Measurements from ENCODE around the gene VWA3B.

Gene VWA3B

DNA sequence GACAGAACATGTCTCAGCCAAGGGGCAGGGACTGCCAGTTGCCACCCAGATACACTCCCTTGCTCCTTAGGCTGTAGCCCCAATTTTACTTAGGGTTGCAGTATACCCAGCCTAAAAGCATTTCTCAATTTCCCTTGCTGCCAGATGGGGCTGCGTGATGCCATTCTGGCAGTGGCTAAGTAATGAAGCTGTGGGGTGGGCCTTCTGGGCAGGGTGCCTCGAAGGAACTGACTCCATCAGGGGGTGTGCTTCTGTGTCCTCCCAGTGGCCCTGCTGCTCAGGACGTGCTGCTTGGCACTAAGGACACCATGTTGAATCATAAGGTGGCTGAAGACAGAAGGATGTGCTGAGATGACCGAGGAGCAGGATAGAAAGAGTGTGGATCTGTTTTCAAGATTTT lies 74.2 kb downstream of the VWA3B start:
- Mint-ChIP-seq H3K36me3 (ENCODE audit: low read depth) (no peaks in the 10 kb centered on the region), H3K4me1 (ENCODE audit: low read depth) (no peaks in the 10 kb centered on the region), H3K9me3 (no peaks in the 10 kb centered on the region), H3K27me3 (ENCODE audit: low read depth) (peaks cover 11% of the 10 kb centered on the region), H3K27ac (no peak overlapping the region), H3K4me3 (no peak overlapping the region)

DNA sequence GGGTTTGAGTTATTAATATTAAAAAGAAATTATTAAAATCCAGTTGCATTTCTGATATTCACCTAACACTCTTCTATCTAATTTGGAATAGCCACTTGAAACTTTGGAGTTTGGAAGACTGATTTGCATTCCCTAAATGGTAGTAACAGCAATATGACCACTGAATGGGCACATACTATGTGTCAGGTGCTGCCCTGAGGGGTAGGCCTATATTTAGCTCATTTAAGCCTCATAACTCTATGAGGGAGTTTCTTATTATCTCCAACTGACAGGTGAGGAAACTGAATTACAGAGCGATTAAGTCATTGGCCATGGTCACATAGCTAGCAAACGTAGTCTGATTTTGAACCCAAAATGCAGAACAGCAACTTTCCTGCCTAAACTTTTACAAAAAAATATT lies 77.3 kb downstream of the VWA3B start:
- H3K4me1 Mint-ChIP-seq (ENCODE audit: low read depth) = no peaks in the 10 kb centered on the region

DNA sequence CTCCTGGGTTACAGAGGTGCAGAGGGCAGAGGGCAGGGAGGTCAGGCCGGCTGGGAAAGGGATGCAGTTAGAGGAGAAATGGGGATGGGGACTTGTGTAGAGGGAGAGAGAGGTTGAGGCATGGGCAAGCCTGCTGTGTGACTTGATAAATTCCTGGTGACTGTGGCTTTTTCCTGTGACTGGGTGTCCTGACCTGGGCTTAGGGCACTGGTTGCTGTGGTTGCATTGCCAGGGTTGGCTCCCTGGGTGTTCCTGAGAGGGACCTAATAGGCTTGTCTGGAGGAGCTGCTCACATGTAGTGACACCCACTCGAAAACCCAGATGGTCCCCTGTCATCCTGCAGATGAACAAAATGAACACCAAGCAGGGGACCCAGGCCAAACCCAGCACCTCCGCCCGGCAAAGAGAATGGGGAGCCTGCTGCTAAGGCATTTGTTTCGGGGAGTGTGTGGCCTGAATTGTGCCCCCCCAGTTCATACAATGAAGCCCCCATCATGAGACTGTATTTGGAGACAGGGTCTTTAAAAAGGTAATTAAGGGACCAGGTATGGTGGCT lies 78.6 kb downstream of the VWA3B start:
- peaks cover 4% of the 10 kb centered on the region for H3K27me3 Mint-ChIP-seq (ENCODE audit: low read depth)
- no peaks in the 10 kb centered on the region for H3K9me3 Mint-ChIP-seq
- no peaks in the 10 kb centered on the region for H3K36me3 Mint-ChIP-seq (ENCODE audit: low read depth)
- H3K4me1 Mint-ChIP-seq (ENCODE audit: low read depth) = no peaks in the 10 kb centered on the region
- no peak overlapping the region for H3K27ac Mint-ChIP-seq
- no peak overlapping the region for H3K4me3 Mint-ChIP-seq

More for the DNA sequence above, 77.3 kb downstream of the VWA3B start:
- H3K9me3 Mint-ChIP-seq = no peaks in the 10 kb centered on the region
- H3K27ac Mint-ChIP-seq = no peak overlapping the region
- H3K4me3 Mint-ChIP-seq = no peak overlapping the region
- H3K27me3 Mint-ChIP-seq (ENCODE audit: low read depth) = peaks cover 2% of the 10 kb centered on the region
- no peaks in the 10 kb centered on the region for H3K36me3 Mint-ChIP-seq (ENCODE audit: low read depth)

DNA sequence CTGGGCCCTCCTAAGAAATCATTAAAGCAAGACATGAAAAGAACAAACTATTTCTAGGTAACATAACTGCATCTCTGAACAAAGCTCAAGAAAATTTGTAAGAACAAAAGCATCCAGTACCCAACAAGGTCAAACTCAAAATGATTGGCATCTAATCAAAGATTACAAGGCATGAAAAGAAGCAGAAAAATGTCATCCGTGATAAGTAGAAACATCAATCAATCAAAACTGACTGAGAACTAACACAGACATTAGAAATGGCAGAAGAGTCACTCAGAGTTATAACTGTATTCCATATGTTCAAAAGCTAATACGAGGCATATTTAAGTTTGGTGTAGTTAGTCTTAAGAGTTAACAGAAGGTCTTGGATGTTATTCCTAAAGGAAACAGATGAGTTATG lies 80.9 kb downstream of the VWA3B start:
- H3K9me3 Mint-ChIP-seq = no peaks in the 10 kb centered on the region

DNA sequence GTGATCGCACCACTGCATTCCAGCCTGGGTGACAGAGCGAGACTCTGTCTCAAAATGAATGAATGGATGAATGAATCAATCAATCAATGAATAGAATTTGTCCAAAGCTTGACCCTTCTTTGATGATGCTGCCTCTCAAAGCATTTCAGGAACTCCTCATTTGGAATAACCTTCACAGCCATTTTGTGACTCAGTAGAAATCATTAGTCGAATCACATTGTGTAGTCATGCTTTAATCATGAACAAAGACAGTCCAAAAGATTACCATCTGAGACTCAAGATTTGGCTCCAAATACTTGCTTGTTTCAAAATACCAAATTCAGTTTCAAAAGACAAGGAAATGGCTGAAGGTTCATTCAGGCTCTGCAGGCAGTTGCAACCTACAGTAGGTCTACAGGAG lies 83.1 kb downstream of the VWA3B start:
- H3K36me3 Mint-ChIP-seq (ENCODE audit: low read depth) = no peaks in the 10 kb centered on the region
- H3K27me3 Mint-ChIP-seq (ENCODE audit: low read depth) = peaks cover 7% of the 10 kb centered on the region
- no peaks in the 10 kb centered on the region for H3K9me3 Mint-ChIP-seq
- H3K4me3 Mint-ChIP-seq = no peak overlapping the region
- H3K4me1 Mint-ChIP-seq (ENCODE audit: low read depth) = no peaks in the 10 kb centered on the region
- H3K27ac Mint-ChIP-seq = no peak overlapping the region

More for the DNA sequence above, 80.9 kb downstream of the VWA3B start:
- peaks cover 4% of the 10 kb centered on the region for H3K27me3 Mint-ChIP-seq (ENCODE audit: low read depth)
- H3K4me1 Mint-ChIP-seq (ENCODE audit: low read depth) = no peaks in the 10 kb centered on the region
- H3K27ac Mint-ChIP-seq = no peak overlapping the region
- no peaks in the 10 kb centered on the region for H3K36me3 Mint-ChIP-seq (ENCODE audit: low read depth)
- H3K4me3 Mint-ChIP-seq = no peak overlapping the region

DNA sequence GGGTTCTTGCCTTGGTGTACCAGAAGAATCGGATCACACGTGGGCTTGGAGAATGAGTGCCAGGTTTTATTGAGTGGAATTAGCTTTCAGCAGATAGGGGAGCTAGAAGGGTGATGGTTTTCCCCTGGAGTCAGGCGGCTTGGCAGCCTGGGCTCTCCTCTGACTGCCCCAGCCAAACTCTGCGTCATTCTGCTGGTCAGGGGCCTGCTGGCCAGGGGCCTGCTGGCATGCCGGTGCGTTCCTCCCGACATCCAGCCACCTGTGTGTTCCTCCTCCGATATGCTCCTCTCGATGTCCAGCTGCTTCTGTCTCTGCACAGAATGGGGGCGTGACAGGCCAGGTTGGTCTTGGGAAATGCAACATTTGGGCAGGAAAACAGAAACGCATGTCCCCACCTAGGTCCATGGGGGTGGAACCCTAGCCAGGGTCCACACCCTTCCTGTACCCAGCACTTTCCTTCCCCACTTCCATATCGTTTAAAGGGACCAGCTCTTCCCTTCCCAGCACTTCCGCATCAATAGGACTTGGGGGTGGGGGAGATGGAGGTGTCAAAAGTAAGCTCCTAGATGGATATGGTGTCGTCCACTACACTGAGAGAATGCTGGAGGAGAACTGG lies 85.3 kb downstream of the VWA3B start:
- Mint-ChIP-seq H3K27ac (no peak overlapping the region), H3K27me3 (ENCODE audit: low read depth) (peaks cover 24% of the 10 kb centered on the region), H3K9me3 (no peaks in the 10 kb centered on the region), H3K4me3 (no peak overlapping the region), H3K4me1 (ENCODE audit: low read depth) (no peaks in the 10 kb centered on the region), H3K36me3 (ENCODE audit: low read depth) (no peaks in the 10 kb centered on the region)

DNA sequence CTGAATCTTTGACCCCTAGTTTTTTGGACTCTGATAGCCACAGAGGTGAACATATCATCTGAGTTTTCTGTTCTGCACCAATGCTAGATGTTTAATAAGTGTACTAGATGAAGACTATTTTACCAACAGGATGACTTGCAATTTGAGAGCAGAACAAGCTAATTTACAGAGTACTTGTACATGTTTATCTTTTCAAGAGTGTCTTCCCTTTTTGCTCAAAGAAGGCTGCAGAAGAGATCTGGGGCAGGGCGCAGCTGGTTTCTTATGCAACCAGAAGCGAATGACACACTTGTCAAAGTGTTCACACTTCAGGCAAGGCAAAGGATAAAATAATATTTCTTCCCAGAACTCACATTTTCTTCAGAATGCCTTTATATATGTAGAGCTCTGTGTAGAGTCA lies 86.0 kb downstream of the VWA3B start:
- Mint-ChIP-seq H3K9me3 (no peaks in the 10 kb centered on the region), H3K27ac (no peak overlapping the region), H3K4me1 (ENCODE audit: low read depth) (no peaks in the 10 kb centered on the region), H3K27me3 (ENCODE audit: low read depth) (peaks cover 31% of the 10 kb centered on the region), H3K4me3 (no peak overlapping the region), H3K36me3 (ENCODE audit: low read depth) (no peaks in the 10 kb centered on the region)

DNA sequence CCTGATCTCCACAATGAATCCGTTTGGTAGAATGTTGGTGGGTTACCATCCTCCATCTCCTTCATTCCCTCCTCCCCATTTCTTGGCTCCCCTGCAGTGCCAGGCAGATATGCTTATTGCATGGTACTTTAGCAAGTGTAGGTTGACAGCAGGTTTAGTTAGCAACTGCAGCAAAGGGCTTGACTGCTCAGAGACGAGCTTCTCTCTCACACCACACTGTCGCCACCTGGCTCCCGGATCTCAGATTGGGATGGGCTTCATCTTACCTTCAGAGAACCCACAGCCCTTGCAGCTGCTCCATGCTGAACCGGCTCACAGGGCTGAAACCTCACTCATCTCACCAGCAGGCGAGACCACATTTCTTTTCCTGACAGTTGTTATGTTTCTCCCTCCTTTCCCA lies 88.8 kb downstream of the VWA3B start:
- Mint-ChIP-seq H3K4me3 (no peak overlapping the region), H3K36me3 (ENCODE audit: low read depth) (no peaks in the 10 kb centered on the region), H3K27ac (no peak overlapping the region), H3K27me3 (ENCODE audit: low read depth) (peaks cover 41% of the 10 kb centered on the region), H3K9me3 (no peaks in the 10 kb centered on the region), H3K4me1 (ENCODE audit: low read depth) (no peaks in the 10 kb centered on the region)

DNA sequence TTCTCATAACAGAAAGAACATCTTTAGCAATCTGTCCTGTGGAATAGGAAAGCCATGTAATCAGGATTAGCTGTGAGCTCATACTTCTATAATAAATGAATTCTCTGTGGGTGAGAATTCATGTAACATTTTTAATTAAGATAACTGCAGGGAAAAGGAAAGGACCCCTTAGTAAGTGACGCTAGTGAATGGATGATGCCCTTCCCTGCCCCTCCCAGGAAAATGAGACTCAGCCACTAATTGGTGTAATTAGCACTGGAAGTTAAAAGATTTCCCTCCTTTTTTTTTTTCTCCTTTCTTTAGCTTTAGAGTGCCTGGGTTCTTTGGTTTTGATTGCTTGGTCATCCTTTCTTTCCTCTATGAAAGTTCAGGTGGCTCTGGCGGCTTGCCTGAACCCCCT lies 90.3 kb downstream of the VWA3B start:
- H3K36me3 Mint-ChIP-seq (ENCODE audit: low read depth) = no peaks in the 10 kb centered on the region
- H3K9me3 Mint-ChIP-seq = no peaks in the 10 kb centered on the region
- no peak overlapping the region for H3K4me3 Mint-ChIP-seq
- H3K27me3 Mint-ChIP-seq (ENCODE audit: low read depth) = peaks cover 41% of the 10 kb centered on the region
- no peak overlapping the region for H3K27ac Mint-ChIP-seq
- H3K4me1 Mint-ChIP-seq (ENCODE audit: low read depth) = no peaks in the 10 kb centered on the region

DNA sequence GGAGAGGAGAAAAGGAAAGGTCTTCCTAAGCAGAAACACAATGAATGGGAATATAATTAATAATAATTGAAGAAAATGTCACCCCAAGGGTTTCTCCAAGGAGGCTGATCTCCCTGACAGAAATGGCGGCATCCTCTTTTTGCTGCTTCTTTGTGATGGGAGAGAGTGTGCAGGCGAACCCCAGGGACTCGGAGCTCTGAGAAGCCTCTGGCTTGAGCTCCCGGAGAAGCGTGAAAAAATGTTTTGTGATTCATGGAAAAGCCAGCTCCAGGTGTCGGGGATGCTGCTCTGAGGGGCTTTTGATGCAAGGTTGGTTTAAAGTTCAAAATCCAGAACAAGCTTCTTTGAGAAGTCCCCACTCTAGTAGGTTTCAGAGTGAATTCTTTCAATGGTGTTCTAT lies 91.0 kb downstream of the VWA3B start:
- Mint-ChIP-seq H3K36me3 (ENCODE audit: low read depth) (no peaks in the 10 kb centered on the region), H3K27me3 (ENCODE audit: low read depth) (peaks cover 41% of the 10 kb centered on the region), H3K4me3 (no peak overlapping the region), H3K27ac (no peak overlapping the region), H3K9me3 (no peaks in the 10 kb centered on the region), H3K4me1 (ENCODE audit: low read depth) (no peaks in the 10 kb centered on the region)

DNA sequence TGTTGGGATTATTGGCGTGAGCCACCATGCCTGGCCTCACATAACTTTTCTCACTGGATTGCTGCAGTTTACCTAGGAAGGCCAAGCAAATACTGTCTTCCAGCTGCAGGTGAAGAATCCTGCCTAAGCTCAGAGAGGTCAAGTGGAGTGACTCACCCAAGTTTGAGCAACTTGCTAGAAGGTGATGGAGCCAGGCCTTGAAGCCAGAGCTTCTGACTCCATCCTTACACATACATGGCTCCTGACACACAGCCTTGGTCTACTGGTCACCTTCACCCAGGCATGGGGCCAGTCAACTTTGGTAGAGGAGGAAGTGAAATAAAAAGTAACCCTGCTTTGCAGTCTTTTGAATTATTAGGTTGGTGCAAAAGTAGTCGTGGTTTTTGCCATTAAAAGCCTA lies 93.5 kb downstream of the VWA3B start:
- Mint-ChIP-seq H3K27ac (no peak overlapping the region), H3K27me3 (ENCODE audit: low read depth) (peaks cover 35% of the 10 kb centered on the region), H3K4me1 (ENCODE audit: low read depth) (no peaks in the 10 kb centered on the region), H3K4me3 (no peak overlapping the region), H3K36me3 (ENCODE audit: low read depth) (no peaks in the 10 kb centered on the region), H3K9me3 (no peaks in the 10 kb centered on the region)

DNA sequence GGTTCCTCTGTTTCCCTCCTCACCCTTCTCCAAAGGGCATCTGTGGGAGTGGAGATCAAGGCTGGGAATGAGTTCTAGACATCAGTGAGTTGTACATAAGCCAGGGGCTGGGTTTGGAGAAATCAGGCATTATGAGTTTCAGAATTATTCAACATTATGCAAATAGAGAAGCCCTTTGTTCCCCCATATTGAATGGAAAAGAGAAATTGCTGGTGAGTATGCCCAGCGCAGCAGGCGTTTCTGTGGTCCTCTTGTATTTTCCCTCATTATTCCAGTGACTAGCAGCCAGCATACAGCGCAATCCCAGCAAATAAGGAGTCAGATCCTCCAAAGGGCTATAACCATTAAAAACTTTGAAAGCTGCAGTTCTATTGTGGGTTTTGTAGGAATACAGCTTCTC lies 94.4 kb downstream of the VWA3B start:
- no peaks in the 10 kb centered on the region for H3K4me1 Mint-ChIP-seq (ENCODE audit: low read depth)
- peaks cover 29% of the 10 kb centered on the region for H3K27me3 Mint-ChIP-seq (ENCODE audit: low read depth)
- H3K27ac Mint-ChIP-seq = no peak overlapping the region
- H3K4me3 Mint-ChIP-seq = no peak overlapping the region
- no peaks in the 10 kb centered on the region for H3K9me3 Mint-ChIP-seq
- no peaks in the 10 kb centered on the region for H3K36me3 Mint-ChIP-seq (ENCODE audit: low read depth)

DNA sequence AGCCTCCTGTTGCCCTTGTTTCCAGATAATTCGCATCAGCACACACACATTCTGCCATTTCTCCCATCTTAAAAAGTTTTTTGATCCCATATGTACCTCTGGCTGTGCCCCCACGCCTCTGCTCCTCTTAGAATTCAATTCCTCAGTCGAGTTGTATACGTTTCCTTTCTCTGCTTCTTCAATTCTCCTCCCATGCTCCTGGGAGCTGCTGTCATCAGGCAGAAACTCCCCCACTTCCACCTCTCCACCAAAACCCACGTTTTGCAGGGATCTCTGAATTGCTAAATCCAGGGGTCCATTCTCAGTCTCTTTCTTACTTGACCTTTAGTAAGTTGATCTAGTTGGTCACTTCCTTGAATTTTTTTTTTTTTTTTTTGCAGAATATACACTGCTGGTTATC lies 98.8 kb downstream of the VWA3B start:
- Mint-ChIP-seq H3K27me3 (ENCODE audit: low read depth) (no peaks in the 10 kb centered on the region), H3K9me3 (no peaks in the 10 kb centered on the region), H3K36me3 (ENCODE audit: low read depth) (no peaks in the 10 kb centered on the region), H3K4me3 (no peak overlapping the region), H3K27ac (no peak overlapping the region), H3K4me1 (ENCODE audit: low read depth) (no peaks in the 10 kb centered on the region)

DNA sequence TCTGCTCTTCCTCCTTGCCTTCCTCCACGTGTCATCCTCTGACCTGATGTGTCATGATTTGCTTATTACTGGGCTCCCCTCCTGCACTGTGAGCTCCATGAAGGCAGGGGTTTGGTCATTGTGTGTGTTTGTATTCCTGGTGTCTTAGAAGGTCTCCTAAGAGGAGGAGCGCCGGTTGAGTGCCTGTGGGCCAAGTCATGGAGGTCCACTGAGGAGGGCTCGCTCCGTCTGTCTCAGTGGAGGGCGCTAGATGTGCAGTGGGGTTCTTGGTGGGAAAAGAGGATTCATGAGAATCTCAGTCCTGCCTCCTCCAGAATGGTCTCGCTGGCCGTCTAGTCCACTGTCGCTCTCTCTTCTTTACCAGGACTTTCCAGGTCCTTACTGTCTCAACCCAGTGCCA lies 100.2 kb downstream of the VWA3B start:
- Mint-ChIP-seq H3K4me3 (no peak overlapping the region), H3K27me3 (ENCODE audit: low read depth) (no peaks in the 10 kb centered on the region), H3K4me1 (ENCODE audit: low read depth) (no peaks in the 10 kb centered on the region), H3K9me3 (no peaks in the 10 kb centered on the region), H3K27ac (no peak overlapping the region), H3K36me3 (ENCODE audit: low read depth) (no peaks in the 10 kb centered on the region)

DNA sequence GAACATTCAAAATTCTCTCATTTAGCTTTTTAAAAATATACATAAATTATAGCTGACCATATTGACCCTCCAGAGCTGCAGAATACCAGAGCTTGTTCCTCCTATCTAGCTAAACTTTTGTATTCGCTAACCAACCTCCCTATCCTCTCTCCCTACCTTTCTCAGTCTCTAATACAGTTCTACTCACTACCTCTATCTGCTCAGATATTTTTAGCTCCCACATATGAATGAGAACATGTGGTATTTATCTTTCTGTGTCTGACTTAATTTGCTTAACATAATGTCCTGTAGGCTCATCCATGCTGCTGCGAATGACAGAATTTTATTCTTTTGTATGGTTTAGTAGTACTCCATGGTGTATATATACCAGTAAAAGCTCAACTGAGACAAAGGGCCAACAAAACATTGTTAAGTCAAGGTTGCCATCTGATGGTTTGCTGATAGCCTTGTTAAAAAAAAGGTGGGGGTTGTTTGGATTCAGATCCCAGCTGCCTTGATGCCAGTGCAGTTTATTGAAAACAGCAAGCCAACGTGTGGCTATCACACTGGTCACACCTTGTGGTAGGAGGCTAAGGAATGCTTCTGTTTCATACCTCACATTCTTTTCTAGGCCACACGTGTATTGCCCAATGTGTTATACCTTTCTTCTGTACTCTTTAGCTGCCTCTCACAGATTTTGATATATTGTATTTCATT lies 101.5 kb downstream of the VWA3B start:
- H3K9me3 Mint-ChIP-seq = no peaks in the 10 kb centered on the region
- no peak overlapping the region for H3K4me3 Mint-ChIP-seq
- H3K4me1 Mint-ChIP-seq (ENCODE audit: low read depth) = no peaks in the 10 kb centered on the region
- no peak overlapping the region for H3K27ac Mint-ChIP-seq
- peaks cover 3% of the 10 kb centered on the region for H3K27me3 Mint-ChIP-seq (ENCODE audit: low read depth)
- no peaks in the 10 kb centered on the region for H3K36me3 Mint-ChIP-seq (ENCODE audit: low read depth)
